Stimulated activated CD8-positive, alpha-beta memory T cell treated with anti-CD3 and anti-CD28 coated beads, Interleukin-7, amount 100 ng/mL, for 4 hours (primary cell): Measurements from ENCODE around the gene COX6B1.
"Not testable (repeated sequence)": the region's sequence is repeated elsewhere in the genome, so short reads cannot be mapped to it uniquely, and the experiment has no call there.

Source experiments
- DNase-seq, 2 donors: peaks; one replicate each; pipeline ENCODE4 v3.0.0-alpha.2; 2020; ENCODE audit warnings: low read depth in 2 of 2

The COX6B1 gene

GRCh38 chr19:35648017-35648961 lies at the start of gene COX6B1:
Gene COX6B1 (plus strand): TSS chr19:35648323. CDS start chr19:35651244, 2,921 bp downstream.
- DNase-seq: peak; percentile 86 to 93

GRCh38 chr19:35601971-35602370 lies 46.2 kb upstream of the COX6B1 start:
- DNase-seq: no peak

- DNase-seq: not testable (repeated sequence)
Measured at GRCh38 chr19:35604436-35604835, 43.7 kb upstream of the COX6B1 start.

GRCh38 chr19:35607170-35607569 lies 41.0 kb upstream of the COX6B1 start:
- DNase-seq: not testable (repeated sequence)

GRCh38 chr19:35607661-35608060 lies 40.5 kb upstream of the COX6B1 start:
- no peak for DNase-seq

GRCh38 chr19:35608251-35608650 lies 39.9 kb upstream of the COX6B1 start:
- no peak for DNase-seq

GRCh38 chr19:35609851-35610353 lies 38.2 kb upstream of the COX6B1 start:
- no peak for DNase-seq

GRCh38 chr19:35612224-35612558 lies 35.9 kb upstream of the COX6B1 start:
- DNase-seq: no peak

- peak; percentile 86 to 88 for DNase-seq
Measured at GRCh38 chr19:35612559-35613321, 35.4 kb upstream of the COX6B1 start, which contains the start of gene HAUS5. Gene HAUS5 (plus strand): TSS chr19:35612735. CDS start chr19:35612795, 60 bp downstream.

GRCh38 chr19:35613574-35613973 lies 34.5 kb upstream of the COX6B1 start:
- DNase-seq: no peak

GRCh38 chr19:35615036-35615435 lies 33.1 kb upstream of the COX6B1 start:
- DNase-seq: no peak

- no peak for DNase-seq
Measured at GRCh38 chr19:35618857-35619256, 29.3 kb upstream of the COX6B1 start.

GRCh38 chr19:35619290-35619923 lies 28.7 kb upstream of the COX6B1 start:
- no peak for DNase-seq

GRCh38 chr19:35620001-35620400 lies 28.1 kb upstream of the COX6B1 start:
- DNase-seq: no peak

- no peak for DNase-seq
Measured at GRCh38 chr19:35621708-35622107, 26.4 kb upstream of the COX6B1 start.

- no peak for DNase-seq
Measured at GRCh38 chr19:35622750-35623149, 25.4 kb upstream of the COX6B1 start.

GRCh38 chr19:35623327-35624010 lies 24.7 kb upstream of the COX6B1 start:
- no peak for DNase-seq

- DNase-seq: no peak
Measured at GRCh38 chr19:35628264-35628564, 19.9 kb upstream of the COX6B1 start.

GRCh38 chr19:35628565-35629331 lies 19.4 kb upstream of the COX6B1 start, which contains the start of gene RBM42:
Gene RBM42 (plus strand): TSS chr19:35629036. CDS start chr19:35629154, 118 bp downstream.
- DNase-seq: peak; percentile 92 to 96

- no peak for DNase-seq
Measured at GRCh38 chr19:35629332-35629633, 18.8 kb upstream of the COX6B1 start.
